Transverse colon (tissue), 4 donors: Measurements from ENCODE around the gene PRPF8. TPM values are rescaled to one million over a fixed set of nuclear protein-coding genes. Genes with fewer than 3 reads are reported as not detected.
"Not testable (repeated sequence)": the region's sequence is repeated elsewhere in the genome, so short reads cannot be mapped to it uniquely, and the experiment has no call there.

Experiments
- DNase-seq: peaks from one replicate; pipeline ENCODE4 v3.0.0-alpha.2; 2019
- H3K27ac ChIP-seq, 4 donors: fragments of 200-600 bp; sonication (generic); 2 replicates each; pipeline ENCODE4 v1.5.1; 2016 to 2018; ENCODE audit warnings: inconsistent platforms in 4 of 4
- H3K27me3 ChIP-seq: fragments of 200-600 bp; sonication (generic); 2 replicates; pipeline ENCODE4 v1.5.1; 2017; ENCODE audit warnings: inconsistent platforms
- H3K36me3 ChIP-seq, 4 donors: fragments of 200-600 bp; sonication (generic); 2 replicates each; pipeline ENCODE4 v1.5.1; 2017 to 2019; ENCODE audit warnings: inconsistent platforms in 4 of 4
- H3K4me1 ChIP-seq, 4 donors: fragments of 200-600 bp; sonication (generic); 2 replicates each; pipeline ENCODE4 v1.5.1; 2017 to 2020; ENCODE audit warnings: inconsistent platforms in 4 of 4
- H3K4me3 ChIP-seq, 4 donors: fragments of 200-600 bp; sonication (generic); 1 replicate in 1 of 4; 2 replicates in 3 of 4; pipeline versions ENCODE4 v1.5.1 to v1.6.1; 2017 to 2019; ENCODE audit warnings: inconsistent platforms in 4 of 4
- H3K9me3 ChIP-seq, 2 donors: fragments of 200-600 bp; sonication (generic); 2 replicates each; pipeline ENCODE4 v1.5.1; 2017 to 2019; ENCODE audit warnings: inconsistent platforms in 2 of 2
- CTCF ChIP-seq, 5 experiments: fragments of 200-600 bp in 3 of 5; fragments of 450-650 bp in 2 of 5; sonication (generic) in 3 of 5; IDR thresholded peaks; 1 replicate in 2 of 5; 2 replicates in 3 of 5; pipeline ENCODE4 v1.5.1; 2016 to 2017; ENCODE audit warnings: antibody characterized with exemption in 5 of 5, inconsistent platforms in 3 of 5, mild to moderate bottlenecking in 2 of 5, moderate library complexity in 1 of 5
- EP300 ChIP-seq: sonication (generic); formaldehyde crosslinking; IDR thresholded peaks from one replicate; pipeline ENCODE4 v1.6.1; 2017; ENCODE audit warnings: antibody characterized with exemption, low read depth
- POLR2A ChIP-seq: fragments of 450-650 bp; IDR thresholded peaks from one replicate; pipeline ENCODE4 v1.6.1; 2016; ENCODE audit warnings: antibody characterized with exemption, mild to moderate bottlenecking, moderate library complexity
- POLR2AphosphoS5 ChIP-seq, 3 donors: sonication (generic); formaldehyde crosslinking; IDR thresholded peaks; one replicate each; pipeline ENCODE4 v1.6.1; 2016; ENCODE audit warnings: antibody characterized with exemption in 3 of 3
- WGBS, 2 donors: methylation state at CpG; one replicate each; pipeline ENCODE4 v1.1.5; 2018; ENCODE audit warnings: low coverage in 1 of 2; 5-methylcytosine and 5-hydroxymethylcytosine counted together
- in situ Hi-C, 4 donors: fragments of 200-750 bp; cut with MboI; loops; one replicate each; pipeline versions ENCODE4 v1.15.0 to v1.15.1; 2017; ENCODE audit warnings: low sequenced_read_pairs in 3 of 4, low pct_ligation_motif_present in 1 of 4, low pct_unique_long_range_greater_than_20kb in 1 of 4
- intact Hi-C: fragments of 100-400 bp; cut with DNase I; formaldehyde crosslinking; loops from one replicate; pipeline ENCODE4 v1.15.1; 2023; ENCODE audit warnings: low total_unique reads
- total RNA-seq, 4 donors: library from RNA; depleted of rRNA; stranded (reverse); fragments of >200 nt; gene quantifications; one replicate each; pipeline ENCODE4 v1.1.0, GENCODE V29; 2016

PRPF8 gene
- total RNA-seq, 4 donors from 2014 or later: 155 to 410 (median 169) TPM

- H3K4me1 ChIP-seq: peaks cover 13 to 54% (median 29%) of the 10 kb centered on the region in 4 donors
- TF ChIP-seq POLR2AphosphoS5 (IDR thresholded peaks at IDR 0.05): no peak
- no peak for TF ChIP-seq CTCF (IDR thresholded peaks at IDR 0.05)
- TF ChIP-seq POLR2A: no peak
- TF ChIP-seq EP300: no peak
- H3K4me3 ChIP-seq: peak overlapping the region; percentile 68 to 87 (median 82)
- DNase-seq: no peak
- WGBS, 2 donors: 24% methylated on average over 29 of the region's 51 CpGs; no CpG with 5 or more reads in 1 of the 2 donors
- H3K27me3 ChIP-seq: no peaks in the 10 kb centered on the region
- no peaks in the 10 kb centered on the region for H3K9me3 ChIP-seq
- intact Hi-C loops: no loop called here
- H3K27ac ChIP-seq: peak overlapping the region; percentile 82 to 89 (median 88)
- in situ Hi-C loops: loop anchor here (10.0 to 25.0 kb wide), 3 partner anchors 60 to 312 kb away; partner anchors contain the start of genes DPH1 (in 1 of the 4), OVCA2 (in 1 of the 4) and RTN4RL1 (in 1 of the 4)
- no peaks in the 10 kb centered on the region for H3K36me3 ChIP-seq
Measured at GRCh38 chr17:1724869-1725641, 40.4 kb upstream of the PRPF8 start.

GRCh38 chr17:1724351-1724868 is 39.7 kb upstream of the PRPF8 start, which contains the start of gene WDR81:
Gene WDR81, plus strand, starts transcription at chr17:1724704. Its CDS starts 256 bp downstream, at chr17:1724960.
- Histone ChIP-seq H3K9me3 (no peaks in the 10 kb centered on the region), H3K27ac (peak within 1 kb of the TSS; percentile 82 to 89 (median 88)), H3K27me3 (no peaks in the 10 kb centered on the region), H3K36me3 (no peaks in the 10 kb centered on the region), H3K4me1 (peaks cover 13 to 50% (median 27%) of the 10 kb centered on the region in 4 donors), H3K4me3 (peak within 1 kb of the TSS; percentile 68 to 87 (median 82))
- in situ Hi-C loops: loop anchor here (10.0 to 25.0 kb wide), 3 partner anchors 60 to 313 kb away; partner anchors contain the start of genes DPH1 (in 1 of the 4), OVCA2 (in 1 of the 4) and RTN4RL1 (in 1 of the 4)
- TF ChIP-seq POLR2AphosphoS5 (IDR thresholded peaks at IDR 0.05) (peak; percentile 16 to 64 (median 61)), POLR2A (no peak)
- intact Hi-C loops: no loop called here
- peak; percentile 94 for DNase-seq
- 1% methylated on average over 19 of the region's 57 CpGs; no CpG with 5 or more reads in 1 of the 2 donors for WGBS, 2 donors

GRCh38 chr17:1722022-1722421 is 37.4 kb upstream of the PRPF8 start:
- H3K4me3 ChIP-seq, intact Hi-C loops, H3K36me3 ChIP-seq, H3K27me3 ChIP-seq, H3K9me3 ChIP-seq, DNase-seq: not testable (repeated sequence)
- Histone ChIP-seq H3K27ac (peak overlapping the region; percentile 16 to 89 (median 84)), H3K4me1 (peaks cover 21 to 54% (median 33%) of the 10 kb centered on the region in 4 donors)
- WGBS, 2 donors: 86 to 90% methylated on average over 2 to 8 of the region's 8 CpGs
- in situ Hi-C loops: loop anchor here (10.0 to 25.0 kb wide), 3 partner anchors 63 to 315 kb away; partner anchors contain the start of genes DPH1 (in 1 of the 4), OVCA2 (in 1 of the 4) and RTN4RL1 (in 1 of the 4)

GRCh38 chr17:1720856-1721386 is 36.3 kb upstream of the PRPF8 start:
- in situ Hi-C loops: loop anchor here (10.0 to 25.0 kb wide), 3 partner anchors 64 to 316 kb away; partner anchors contain the start of genes DPH1 (in 1 of the 4), OVCA2 (in 1 of the 4) and RTN4RL1 (in 1 of the 4)
- Histone ChIP-seq H3K4me1 (peaks cover 21 to 46% (median 32%) of the 10 kb centered on the region in 4 donors), H3K9me3 (no peaks in the 10 kb centered on the region), H3K4me3 (peak overlapping the region in 1 of 4 donors; percentile 27), H3K27ac (peak overlapping the region in 3 of 4 donors; percentile 31 to 56 (median 31)), H3K27me3 (no peaks in the 10 kb centered on the region), H3K36me3 (no peaks in the 10 kb centered on the region)
- TF ChIP-seq POLR2A: no peak
- TF ChIP-seq POLR2AphosphoS5 (IDR thresholded peaks at IDR 0.05): no peak
- TF ChIP-seq CTCF (IDR thresholded peaks at IDR 0.05): peak; percentile 95 to 99 (median 98)
- no peak for TF ChIP-seq EP300
- WGBS, 2 donors: 10 to 36% methylated on average over 7 to 11 of the region's 11 CpGs
- peak; percentile 80 for DNase-seq
- intact Hi-C loops: no loop called here
